ENCODE data around the gene DCLRE1B.

The DCLRE1B gene

GRCh38 chr1:113924473-113924872, 19.3 kb downstream of the DCLRE1B start:
- no peak for DNase-seq (ENCODE audit: extremely low read depth, low read depth)
- TF ChIP-seq, protein P1, sequence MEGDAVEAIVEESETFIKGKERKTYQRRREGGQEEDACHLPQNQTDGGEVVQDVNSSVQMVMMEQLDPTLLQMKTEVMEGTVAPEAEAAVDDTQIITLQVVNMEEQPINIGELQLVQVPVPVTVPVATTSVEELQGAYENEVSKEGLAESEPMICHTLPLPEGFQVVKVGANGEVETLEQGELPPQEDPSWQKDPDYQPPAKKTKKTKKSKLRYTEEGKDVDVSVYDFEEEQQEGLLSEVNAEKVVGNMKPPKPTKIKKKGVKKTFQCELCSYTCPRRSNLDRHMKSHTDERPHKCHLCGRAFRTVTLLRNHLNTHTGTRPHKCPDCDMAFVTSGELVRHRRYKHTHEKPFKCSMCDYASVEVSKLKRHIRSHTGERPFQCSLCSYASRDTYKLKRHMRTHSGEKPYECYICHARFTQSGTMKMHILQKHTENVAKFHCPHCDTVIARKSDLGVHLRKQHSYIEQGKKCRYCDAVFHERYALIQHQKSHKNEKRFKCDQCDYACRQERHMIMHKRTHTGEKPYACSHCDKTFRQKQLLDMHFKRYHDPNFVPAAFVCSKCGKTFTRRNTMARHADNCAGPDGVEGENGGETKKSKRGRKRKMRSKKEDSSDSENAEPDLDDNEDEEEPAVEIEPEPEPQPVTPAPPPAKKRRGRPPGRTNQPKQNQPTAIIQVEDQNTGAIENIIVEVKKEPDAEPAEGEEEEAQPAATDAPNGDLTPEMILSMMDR (IDR thresholded peaks at IDR 0.05; ENCODE audit: low read depth, low read length), result no peak

DNA sequence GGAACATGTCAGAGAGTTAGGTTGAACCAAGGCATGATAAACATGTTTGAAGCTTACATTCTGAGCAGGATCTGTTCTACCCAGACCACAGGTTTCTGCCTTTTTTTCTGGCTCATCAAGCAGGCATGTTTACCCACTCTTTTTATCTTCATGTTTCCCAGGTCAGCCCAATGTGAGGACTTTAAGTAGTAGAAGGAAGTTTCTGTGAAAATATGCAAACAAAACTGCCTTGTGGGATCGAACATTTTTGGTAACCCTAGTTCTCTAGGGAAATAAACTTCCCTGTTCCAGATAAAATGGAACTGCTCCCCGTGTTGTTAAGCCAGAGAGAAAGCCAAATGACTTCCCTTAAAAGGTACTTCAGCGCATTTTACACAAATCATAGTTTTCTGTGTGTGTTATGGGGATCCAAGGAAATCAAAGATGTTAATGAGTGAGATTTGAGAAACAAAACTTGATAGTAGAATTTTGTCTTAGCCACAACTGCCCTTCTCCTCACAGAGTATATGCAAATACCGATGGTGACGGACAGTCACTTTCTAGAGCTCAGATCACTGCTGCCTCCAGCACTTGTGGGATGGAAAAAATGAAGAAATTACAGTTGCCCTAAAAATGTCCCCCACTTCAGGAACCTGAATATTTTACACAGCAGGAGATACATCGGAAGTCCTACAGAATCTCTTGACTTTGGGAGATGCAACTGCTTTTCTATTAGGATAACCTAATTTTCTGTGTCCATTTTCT, 23.2 kb downstream of the DCLRE1B start:
- DNase-seq (ENCODE audit: extremely low read depth, low read depth), result no peak
- TF ChIP-seq, protein P1 (IDR thresholded peaks at IDR 0.05; ENCODE audit: low read depth, low read length), result no peak

DNA sequence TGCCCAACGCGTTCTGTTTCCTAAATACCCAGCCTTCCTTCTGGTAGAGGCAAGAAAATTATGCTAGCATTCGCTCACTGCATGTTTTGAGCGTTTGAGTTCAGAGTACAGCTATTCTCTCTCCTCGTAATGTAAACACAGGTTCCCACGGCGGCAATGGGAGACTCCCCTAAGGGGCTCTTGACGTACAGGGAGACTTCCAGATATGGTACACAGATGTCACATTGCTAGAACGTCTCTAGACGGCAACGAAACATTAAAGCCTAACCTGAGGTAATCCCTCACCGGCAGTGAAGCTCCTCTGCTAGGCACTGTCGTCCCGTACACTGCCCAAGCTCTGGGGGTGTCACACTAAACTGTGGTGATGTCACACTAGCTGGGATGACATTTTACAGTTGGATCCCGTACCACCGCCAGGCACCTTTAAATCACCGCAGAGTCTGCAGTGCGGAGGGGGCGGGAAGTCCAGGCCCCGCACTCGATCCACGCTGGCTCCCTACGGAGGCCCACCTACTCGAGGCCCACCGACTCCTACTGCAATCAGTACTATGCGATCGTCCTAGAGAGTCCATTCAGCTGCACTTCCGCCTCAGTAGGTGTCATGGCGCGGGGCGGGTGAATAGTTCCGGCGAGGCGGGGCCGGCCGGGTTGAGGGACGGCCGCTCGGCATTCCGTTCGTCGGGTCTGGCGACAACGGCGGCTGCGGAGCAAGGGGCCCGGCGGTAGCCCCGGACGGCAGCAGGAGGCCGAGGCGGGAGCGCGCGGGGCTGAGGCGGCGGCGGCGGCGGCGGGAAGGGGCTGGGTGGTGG, 24.0 kb downstream of the DCLRE1B start, which contains the start of gene HIPK1:
Gene HIPK1, plus strand, starts transcription at position 384 of the 809 bp plus-strand sequence.
- TF ChIP-seq, protein P1 (IDR thresholded peaks at IDR 0.05; ENCODE audit: low read depth, low read length), result no peak

DNA sequence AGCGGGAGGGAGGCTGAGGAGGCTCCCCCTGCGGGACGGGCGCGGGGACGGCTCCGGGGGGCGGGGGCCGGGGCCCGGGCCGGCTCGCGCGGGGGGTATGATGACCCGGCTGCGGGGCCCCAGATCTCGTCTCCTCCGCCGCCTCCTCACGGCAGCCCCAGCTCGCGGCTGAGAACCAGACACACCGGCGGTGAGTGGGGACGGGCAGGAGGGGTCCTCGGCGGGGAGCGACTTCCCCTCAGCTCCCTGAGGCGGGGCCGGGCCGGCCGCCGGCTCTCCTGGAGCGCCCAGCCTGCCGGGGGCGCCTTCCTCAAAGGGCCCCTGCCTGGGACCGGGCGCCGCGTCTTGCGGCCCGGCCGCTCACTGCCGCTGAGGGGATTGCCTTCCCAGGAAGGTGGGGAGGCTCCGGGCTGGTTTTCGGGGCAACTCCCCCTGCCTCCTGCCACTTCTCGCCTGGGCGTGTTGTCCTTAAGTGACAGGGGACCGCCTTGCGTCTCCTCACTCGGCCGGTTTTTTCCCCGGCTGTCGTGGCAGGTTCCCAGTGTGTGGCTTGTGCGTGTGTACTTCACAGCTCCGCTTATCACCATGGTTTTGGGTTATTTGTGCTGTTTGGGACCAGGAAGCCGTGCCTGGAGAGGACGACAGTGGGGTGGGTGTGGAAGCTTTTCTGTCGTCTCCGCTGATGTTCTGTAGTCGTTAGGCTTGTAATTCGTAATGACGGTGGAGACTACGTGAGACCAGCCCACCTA, 24.8 kb downstream of the DCLRE1B start:
- TF ChIP-seq, protein P1 (IDR thresholded peaks at IDR 0.05; ENCODE audit: low read depth, low read length), result peak; percentile 4
- no peak for DNase-seq (ENCODE audit: extremely low read depth, low read depth)

More for the DNA sequence above, 24.0 kb downstream of the DCLRE1B start, which contains the start of gene HIPK1:
- DNase-seq (ENCODE audit: extremely low read depth, low read depth), result peak; percentile 58

DNA sequence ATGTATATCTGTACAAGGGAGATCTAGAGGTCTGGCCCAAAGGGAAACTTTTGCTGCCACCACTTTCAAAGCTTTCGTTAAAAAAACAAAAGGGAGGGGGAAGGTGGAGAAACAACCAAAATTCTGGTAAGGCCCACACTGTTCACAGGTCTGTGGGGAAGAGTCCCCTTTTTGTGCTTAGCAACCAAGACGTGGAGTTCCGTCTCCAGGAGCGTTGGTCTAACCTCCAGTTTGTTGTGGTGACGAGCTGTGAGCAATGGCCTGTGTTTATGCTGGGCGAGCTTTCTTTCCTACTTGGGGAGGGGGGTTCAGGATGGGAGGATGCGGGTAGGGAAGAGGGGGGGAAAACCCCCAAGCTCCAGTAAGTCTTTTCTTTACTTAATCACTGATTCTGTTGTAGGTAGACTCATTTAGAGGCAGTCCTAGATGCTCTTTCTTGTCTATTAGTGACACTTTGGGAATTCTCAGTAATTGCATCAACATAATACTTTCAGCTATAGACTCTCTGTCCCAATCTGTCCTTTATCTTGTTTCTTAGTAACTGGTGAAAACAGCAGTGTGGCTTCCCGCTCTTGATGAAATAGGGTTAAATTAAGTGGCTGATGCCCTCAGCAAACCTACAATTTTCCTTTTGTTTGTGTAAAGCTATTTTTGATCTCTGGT, 25.5 kb downstream of the DCLRE1B start:
- TF ChIP-seq, protein P1 (IDR thresholded peaks at IDR 0.05; ENCODE audit: low read depth, low read length), result no peak
- no peak for DNase-seq (ENCODE audit: extremely low read depth, low read depth)

DNA sequence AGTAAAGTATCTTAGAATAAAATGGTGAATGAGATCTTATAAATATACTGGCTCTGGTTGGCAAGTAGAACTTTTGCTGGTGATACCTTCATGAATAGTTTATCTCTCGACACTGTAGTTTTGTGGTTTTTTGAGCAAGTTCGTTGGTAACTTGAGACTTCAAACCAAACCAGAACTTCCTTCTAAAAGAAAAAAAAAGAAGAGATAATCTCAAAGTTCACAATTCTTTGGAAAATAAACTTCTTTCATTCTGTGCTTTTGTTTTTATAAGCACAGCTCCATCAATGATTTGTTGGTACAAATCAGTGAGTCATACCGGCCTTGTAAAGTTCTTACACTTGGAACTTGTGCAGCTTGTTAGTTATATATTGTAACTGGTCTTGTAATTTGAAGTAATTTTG, 26.3 kb downstream of the DCLRE1B start:
- no peak for DNase-seq (ENCODE audit: extremely low read depth, low read depth)
- TF ChIP-seq, protein P1 (IDR thresholded peaks at IDR 0.05; ENCODE audit: low read depth, low read length), result no peak

All from AG09319 (cell line).